B cell (primary cell): ENCODE results near the gene CFAP74.

Experiments used
- CTCF ChIP-seq: fragments of 200-600 bp; IDR thresholded peaks from one replicate; pipeline ENCODE4 v1.8.0; 2022; ENCODE audit warnings: antibody characterized with exemption, mild to moderate bottlenecking
- EZH2 ChIP-seq: IDR thresholded peaks from 2 replicates; pipeline ENCODE4 v1.6.1; 2012; ENCODE audit warnings: borderline replicate concordance, low read depth, mild to moderate bottlenecking, moderate library complexity, low read length; ENCODE audit not compliant: insufficient read depth, poor library complexity, severe bottlenecking

- TF ChIP-seq CTCF (no peak), EZH2 (no peak)
These were observed 109.1 kb downstream of the CFAP74 start for GRCh38 chr1:1894354-1895059.
